Umbilical cord (tissue), 2 donors: Measurements from ENCODE around the gene PLCB4. TPM values are rescaled to one million over a fixed set of nuclear protein-coding genes. Genes with fewer than 3 reads are reported as not detected.
A peak's percentile ranks its signal among the peaks of the same experiment; 100 is the strongest.

ENCODE experiments used
- DNase-seq: peaks from one replicate; pipeline ENCODE4 v3.0.0-alpha.2; 2015; ENCODE audit warnings: low spot score
- total RNA-seq: library from RNA; depleted of rRNA; stranded (reverse); fragments of >200 nt; gene quantifications from one replicate; pipeline ENCODE4 v1.2.3, GENCODE V29; 2014; ENCODE audit warnings: low replicate concordance; ENCODE audit not compliant: insufficient read depth

Gene PLCB4
- total RNA-seq, 1 donor from 2014 or later: 7.2 TPM

DNA sequence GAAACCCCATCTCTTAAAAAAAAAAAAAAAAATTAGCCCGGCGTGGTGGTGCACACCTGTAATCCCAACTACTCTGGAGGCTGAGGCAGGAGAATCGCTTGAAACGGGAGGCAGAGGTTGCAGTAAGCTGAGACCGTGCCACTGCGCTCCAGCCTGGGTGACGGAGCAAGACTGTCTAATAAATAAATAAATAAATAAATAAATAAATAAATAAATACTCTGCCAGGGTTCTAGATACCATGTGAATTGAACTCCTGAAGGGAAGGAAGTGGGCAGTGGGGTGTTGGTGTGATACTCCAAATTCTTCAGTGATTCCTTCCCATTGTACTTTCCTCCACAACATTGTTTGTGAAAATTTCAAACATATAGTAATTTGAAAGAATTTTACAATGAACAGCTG, 100.5 kb downstream of the PLCB4 start:
- no peak for DNase-seq

DNA sequence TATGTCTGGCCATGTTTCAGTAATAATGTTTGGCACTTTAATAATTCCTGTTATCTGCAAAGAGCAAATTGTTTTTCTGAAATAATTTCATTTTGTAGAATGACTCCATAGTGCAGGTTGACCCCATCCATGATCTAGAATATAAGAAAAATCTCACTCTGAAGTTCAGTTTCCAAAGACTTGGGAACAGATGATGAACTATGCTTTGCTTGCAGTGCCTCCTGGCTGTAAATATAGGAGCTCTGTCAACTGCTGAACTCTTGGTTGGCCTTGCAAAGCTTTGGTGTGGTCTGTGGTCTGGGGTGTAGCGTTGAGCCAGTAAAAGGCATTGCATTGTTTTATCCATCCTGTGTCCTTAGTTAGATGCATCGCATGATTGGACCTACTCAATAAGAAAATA, 104.0 kb downstream of the PLCB4 start:
- no peak for DNase-seq

DNA sequence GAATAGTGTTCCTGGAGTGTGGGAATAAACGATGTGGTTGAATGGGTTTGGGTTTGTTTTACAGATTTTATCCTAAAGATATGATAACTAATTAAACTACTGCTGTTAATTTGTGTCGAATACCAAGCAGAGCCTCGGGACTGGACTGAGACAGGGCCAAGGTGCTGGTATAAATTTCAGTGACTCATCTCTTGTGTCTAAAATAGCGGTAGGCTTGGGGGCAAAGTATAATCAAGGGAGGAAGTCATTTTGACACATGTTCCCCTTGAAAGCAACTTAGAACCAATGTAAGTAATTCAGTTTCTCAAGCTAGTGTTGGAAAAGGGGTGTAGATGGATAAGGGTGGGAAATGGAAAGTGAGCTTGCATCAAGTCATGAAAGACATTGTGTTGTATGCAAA, 108.4 kb downstream of the PLCB4 start:
- no peak for DNase-seq

DNA sequence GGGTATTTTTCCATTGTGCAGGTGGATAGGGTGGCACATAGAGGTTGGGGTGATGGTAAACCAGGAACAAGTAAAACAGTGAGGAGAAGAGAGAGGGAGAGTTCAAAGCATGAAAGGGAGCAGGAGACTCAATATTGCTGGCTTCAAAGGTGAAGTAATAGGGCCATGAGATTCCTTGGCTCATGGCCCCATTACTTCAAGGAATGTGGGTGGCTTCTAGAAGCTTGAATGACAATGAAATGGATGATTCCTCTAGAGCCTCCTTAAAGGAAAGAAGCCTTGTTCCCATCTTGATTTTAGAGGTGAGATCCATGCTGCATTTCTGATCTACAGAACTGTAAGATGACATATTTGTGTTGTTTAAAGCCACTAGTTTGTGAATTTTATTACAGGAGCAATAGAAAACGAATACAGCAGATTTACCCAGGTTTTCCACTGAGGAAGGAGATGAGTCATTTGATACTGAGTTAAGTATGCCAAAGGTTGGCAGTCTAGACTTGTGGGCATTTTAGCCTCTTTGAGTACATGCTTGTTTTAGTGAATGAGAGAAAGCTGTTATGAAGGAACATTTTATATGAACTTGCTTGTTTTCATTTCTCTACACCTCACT, 110.4 kb downstream of the PLCB4 start:
- peak; percentile 11 for DNase-seq

DNA sequence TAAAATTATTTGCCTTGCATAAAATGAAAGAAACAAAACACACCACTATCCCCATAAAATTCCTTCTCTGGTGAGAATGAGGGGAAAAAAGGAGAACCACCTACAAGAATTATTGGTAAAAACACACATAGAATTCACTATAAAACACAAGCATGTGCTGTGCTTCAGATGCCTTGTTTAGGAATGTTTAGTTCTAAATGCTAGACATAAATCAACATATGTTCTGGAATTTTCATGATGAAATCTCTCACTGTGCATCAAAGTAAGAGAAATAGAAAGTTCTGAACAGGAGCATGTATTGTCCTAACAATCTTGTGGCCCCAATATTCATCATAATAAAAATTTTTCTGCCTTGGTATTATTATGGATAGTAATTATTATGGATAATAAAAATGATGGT, 111.0 kb downstream of the PLCB4 start:
- DNase-seq: peak; percentile 22

DNA sequence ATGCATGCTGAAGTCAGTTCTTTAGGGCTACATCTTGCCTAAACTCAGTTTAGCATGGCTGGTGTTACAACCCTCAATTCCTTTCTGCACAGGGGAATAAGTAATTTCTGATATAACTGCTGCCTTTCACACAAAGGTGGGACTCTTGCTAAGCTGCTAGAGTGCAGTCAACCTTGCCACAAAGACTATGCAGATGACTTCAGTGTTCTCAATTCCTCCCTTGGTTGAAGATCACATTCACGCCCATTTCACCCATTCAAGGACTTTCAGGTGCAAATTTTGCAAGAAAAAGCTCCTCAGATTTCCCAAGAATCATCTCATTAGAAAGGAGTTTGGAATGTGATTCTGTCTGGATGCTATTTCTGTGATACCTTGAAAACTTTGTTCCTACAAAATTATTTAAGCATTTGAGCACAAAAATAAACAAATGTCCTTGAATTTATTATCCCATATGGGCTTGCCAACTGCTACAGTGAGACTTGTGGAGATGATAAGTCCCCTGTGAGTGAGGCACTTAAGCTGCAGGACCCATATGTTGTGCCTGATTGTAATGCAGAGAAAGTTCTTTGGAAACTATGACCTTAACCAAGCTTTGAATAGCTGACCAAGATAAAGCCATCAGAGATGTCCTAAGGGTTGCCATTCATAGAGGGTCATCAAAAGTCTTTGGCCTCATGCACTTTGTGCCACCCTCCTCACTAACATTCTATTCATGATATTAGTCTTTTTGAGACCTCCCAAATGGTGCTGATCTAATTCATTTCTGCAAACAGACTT, 111.8 kb downstream of the PLCB4 start:
- DNase-seq: no peak

DNA sequence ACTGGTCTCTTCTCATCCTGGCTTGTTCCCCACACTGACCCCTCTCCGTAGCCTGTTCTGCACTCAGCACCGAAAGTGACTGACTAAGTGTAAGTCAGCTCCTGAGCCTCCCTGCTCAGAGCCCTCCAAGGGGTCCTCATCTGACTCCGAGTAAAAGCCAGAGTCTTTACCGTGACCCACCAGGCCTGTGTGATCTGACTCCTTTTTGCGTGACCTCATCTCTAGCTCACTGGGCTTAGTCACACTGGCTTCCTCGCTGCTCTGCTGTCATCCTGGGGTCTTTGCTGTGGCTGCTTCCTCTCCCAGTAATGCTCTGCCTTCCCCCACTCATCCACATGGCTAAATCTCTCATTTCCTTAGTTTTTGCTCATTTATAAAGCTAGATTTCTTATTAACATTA, 116.6 kb downstream of the PLCB4 start:
- DNase-seq: no peak

DNA sequence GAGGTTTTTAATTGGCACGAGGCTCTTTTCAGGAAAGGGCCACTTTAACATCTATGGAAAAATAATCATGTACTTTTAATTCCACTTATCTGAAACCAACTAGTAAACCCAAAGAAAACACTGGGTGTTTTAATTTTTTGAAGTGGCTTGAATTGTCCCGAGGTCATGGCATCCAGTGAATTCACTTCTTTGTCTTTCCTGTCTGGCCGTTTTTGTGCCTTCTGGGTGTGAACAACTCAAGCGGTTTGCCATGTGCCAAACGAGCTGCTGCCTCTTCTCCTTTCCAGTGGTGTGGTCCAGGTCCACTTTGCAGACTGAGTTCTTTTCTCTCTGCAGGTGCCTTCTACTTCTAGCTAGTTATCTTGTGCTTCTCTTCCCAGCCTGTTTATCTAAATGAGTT, 117.5 kb downstream of the PLCB4 start:
- no peak for DNase-seq

DNA sequence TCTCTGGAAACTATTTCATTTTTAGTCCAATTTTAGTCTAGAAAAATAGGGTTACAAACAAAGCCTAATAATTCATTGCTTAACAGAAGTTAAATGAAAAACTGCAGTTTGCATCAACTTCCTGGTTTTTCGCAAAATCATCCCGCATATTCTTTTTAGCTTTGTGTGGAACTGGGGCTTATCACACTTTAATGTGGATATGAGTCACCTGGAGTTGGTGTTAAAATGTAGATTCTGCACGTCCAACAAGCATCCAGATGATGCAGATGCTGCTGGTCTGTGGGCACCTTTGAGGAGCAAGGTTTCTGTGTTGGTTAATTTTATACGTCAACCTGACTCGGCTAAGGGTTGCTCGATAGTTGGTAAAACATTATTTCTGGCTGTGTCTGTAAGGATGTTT, 126.1 kb downstream of the PLCB4 start:
- DNase-seq: no peak

DNA sequence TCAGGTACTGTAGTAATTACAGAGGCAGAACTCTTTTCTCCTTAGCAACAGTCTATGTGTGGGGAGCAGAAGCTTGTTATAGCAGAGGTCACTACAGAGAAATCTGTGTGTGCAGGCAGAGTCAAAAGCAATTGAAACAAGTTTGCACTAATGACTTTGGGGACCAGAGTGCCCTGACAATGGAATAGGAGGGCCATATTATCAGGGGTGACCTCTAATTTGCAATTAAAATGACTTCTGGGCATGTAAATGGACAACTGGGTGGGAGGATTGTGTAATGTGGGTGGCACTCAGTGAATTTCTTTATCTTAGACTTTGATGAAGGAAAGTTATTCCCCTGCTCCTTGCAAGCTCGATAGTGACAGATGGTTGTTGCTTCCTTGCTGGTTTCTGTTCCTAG, 127.2 kb downstream of the PLCB4 start:
- no peak for DNase-seq

DNA sequence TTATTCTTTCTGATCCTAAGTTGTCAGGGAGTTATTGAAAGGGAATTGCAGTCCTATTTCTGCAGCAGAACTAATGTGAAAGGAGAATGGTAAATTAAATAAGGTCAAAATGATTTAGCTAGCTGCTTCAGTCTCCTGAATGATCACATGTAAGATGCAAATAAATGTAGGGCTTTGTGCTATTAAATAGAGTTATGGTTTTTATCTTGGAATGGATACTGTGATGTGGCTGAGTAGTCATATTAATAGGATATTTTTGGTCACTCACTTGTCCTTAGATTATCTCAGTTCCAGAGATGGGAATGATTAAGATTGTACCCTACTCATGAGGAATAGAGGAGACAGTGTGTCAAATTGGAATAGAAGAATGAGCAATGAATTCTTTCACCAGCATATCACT, 129.6 kb downstream of the PLCB4 start:
- no peak for DNase-seq

DNA sequence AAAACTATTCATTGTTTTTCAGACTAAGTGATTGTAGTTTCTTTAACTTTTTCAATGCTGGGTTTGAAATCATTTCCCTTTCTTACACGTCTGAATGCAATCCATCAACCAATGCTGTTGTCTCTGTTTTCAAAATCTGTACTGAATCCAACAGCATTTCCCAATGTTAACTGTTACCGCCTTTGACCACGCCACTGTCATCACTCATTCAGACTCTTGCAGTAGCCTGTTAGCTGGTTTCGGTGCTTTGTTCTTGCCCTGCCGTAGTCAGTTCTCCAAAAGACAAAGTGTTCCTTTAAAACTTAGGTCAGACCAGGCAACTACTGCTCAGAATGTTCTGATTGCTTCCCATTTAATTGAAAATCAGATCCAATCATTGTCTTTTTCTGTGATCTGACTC, 131.3 kb downstream of the PLCB4 start:
- DNase-seq: no peak

DNA sequence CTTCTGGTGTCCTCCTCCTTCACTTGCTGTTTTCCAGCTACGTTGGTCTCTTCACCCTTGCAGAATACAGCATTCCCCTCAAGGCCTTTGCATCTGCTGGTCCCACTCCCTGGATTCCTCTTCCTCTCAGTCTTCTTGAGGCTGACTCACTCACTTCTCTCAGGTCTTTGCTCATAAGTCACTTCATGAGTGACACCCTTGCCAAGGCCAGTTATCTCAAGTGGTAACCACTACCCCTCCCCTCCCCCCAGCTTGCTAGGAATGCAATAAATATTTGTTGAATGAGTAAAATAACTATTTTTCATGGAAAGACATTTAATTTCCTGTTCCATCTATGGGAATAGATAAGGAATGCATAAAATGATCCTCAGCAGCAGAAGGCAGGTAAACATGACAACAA, 131.7 kb downstream of the PLCB4 start:
- no peak for DNase-seq

DNA sequence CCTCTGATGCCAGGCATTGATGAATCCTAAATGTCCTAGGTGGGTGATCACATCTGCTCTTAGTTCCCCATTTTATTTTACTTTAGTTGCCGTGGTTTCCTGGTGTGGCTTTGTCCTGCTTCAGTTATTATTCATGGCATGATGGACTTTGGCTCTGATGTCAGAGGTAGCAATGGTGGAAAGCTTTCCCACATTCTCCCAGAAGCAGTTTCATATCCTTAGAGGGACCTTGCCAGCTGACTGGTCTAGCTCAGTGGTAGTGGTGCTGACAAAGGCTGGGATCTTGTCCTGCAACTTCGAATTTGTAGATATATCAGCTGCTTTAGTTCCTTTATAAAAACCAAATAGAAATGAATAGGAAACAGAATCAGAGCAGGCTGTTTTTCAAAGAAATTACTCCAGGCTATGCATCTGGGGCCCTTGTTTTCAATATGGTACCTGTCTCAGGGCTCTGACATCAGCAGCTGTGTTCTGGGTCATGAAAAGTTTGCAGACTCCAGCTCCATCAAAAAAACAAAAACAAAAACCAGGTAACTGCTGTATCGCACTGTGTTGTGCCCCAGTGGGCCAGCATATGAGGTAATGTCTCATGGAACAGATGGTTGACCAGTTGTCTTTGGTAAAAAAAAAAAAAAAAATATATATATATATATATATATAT, 133.7 kb downstream of the PLCB4 start:
- no peak for DNase-seq

DNA sequence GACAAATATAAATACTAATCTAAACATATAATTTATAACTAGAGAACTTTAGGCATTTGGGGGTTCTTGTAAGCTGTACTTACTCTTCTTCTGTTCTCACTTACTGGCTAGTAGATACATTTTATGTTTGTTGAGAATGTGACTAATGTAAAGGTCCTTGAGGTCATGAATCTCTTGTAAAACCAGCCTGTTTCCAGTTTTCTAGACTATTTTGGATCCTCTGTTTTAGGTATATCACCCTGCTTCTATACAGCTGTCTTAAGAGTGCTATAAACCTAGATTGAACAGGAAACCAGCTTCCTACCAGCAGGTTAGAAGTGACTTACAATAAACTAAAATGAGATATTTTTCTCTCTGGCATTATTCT, 134.2 kb downstream of the PLCB4 start:
- DNase-seq: no peak

DNA sequence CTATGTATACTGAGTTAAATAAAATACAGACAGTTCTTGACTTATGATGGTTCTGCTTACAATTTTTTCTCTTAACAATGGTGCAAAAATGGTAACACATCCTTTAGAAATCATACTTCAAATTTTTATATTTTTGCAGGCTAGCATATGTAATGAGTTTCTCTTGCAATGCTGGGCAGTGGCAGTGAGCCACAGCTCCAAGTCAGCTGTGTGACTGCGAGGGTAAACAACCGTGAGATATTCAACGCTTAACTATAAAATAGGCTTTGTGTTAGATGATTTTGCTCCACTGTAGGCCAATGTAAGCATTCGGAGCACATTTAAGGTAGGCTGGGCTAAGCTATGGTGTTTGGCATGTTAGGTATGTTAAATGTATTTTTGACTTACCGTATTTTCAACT, 136.1 kb downstream of the PLCB4 start:
- DNase-seq: no peak

DNA sequence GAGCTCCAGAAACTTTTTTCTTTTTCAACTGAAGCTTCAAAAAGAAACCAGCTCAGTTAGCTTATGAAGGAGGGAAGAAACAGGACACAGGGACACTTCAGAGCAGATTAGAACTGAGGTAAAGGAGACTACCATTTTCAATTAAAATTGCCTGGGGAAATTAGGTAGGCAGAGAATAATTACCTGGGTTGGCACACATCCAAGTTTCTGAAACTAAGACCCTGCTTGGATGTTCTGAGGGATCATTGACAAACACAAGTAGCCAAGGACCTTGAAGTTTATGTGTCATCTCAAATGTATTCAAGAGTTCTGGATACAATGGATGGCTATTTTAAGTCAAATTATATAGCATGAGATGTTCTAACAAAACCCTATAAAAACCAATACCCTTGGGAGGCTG, 137.6 kb downstream of the PLCB4 start:
- DNase-seq: no peak

DNA sequence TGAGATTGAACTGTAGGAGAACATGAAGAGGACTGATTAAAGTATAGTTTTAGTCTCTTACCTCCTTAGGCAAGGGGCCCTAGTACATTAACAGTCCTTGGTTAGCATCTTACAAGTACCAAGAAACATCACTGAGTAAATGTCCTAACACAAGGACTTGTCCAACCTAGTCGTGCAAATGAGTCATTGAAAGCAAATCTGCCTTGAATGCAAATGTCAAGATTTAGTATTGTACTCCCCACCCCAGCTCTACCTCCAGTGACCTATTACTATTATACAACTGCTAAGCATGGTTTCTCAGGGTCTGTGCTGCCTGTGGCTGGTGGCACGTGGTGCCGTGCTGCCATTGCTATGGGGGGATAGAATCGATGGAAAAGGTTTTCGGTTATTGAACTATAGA, 138.4 kb downstream of the PLCB4 start:
- DNase-seq: no peak

DNA sequence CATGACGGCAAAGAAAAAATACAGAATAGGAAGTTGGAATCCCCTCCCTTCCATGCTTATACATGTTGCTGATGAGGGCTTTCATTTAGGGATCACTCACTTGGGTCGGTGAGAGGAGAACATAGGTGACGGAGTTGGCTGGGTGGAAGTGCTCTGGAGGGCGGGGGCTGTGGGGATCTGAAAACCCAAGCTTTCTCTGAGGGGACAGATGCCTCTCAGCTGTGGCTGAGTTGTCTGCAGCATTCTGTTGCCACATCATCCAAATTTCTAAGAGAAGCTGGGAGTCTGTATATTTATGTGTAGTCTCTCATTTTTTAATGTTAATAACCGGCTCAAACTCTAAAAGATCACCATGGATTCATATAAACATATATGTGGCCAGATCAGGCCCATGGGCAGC, 141.5 kb downstream of the PLCB4 start:
- DNase-seq: no peak

DNA sequence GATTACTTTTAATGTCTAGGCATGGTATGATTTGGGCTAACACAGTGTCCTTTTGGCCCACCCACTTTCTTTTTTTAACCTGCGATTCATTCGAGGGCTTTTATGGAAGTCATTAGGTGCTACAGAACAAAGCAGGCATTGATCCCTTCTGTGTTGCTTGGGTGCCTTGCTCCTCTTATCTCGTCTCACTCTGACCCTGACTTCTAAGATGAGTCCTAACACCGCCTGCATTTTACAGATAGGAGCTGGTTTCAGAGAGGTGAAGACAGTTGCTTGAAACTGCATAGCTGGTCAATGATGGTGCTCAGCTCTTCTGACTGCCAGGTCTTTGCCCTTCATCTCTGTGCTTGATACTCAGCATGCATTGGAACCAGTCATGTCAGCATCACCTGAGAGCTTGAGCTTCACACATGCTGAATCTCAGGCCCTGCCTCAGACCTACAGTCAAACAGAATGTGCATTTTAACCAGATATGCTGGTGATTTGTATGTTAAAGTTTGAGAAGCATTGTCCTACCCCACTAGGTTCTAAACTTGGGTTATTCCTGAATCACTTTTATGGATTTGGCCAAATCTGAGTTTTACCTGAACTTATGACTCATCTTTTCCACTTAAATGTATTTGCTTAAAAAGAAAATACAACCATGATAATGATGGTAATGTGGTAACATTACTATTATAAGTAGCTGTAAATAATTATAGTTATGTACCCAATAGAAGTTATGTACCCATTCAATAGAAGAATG, 142.3 kb downstream of the PLCB4 start:
- no peak for DNase-seq

DNA sequence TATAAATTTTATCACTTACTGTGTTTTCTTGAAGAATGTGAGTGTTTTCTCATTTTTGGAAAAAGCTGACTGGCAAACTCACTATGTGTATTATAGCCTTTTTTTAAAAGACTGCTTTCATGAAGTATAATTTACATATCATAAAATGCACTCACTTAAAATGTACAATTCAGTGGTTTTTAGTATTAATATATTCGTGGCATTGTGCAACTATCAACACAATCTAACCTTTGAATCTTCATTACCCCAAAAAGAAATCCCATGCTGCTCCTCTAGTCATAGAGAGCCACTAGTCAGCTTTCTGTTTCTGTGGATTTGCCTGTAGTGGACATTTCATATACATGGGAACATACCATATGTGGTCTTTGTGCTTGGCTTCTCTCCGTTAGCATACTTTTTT, 143.8 kb downstream of the PLCB4 start:
- DNase-seq: no peak

DNA sequence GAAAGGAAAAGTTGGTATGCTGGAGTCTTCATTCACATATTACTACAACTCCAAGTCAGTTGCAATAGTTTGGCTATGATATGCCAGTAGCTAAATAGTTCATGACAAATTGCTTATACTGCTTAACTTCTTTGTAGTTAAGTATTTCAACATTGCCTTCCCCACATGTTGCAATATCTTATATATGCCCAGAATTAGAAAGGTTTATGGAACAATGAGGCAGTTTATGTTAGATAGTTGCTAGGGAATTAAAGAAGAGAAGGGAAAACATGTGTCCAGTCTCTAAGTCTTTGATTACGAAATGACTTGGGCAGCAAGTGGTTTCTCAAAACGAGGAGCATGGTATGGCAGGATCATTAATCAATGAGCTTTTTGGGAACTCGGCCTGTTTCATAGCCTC, 145.8 kb downstream of the PLCB4 start:
- DNase-seq: peak; percentile 58

DNA sequence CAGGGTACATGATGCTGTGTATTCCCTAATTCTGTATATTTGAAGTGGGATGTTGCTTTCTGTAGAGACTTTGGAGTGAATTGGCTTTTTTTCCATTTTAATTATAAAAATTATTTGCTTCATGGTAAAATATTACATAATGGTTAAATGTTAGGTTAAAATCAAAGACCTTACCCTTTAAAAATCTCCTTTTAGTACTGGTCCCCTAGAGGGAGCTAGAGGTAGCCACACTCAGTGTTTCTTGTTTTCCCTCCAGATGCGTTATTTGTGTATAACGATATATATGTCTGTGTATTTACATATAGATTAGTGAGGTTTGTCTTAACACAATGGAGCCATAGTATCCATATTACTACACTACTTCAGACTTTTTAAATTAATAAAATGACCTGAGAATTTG, 146.7 kb downstream of the PLCB4 start:
- no peak for DNase-seq
